Measurements from ENCODE around the gene RBL2. TPM values are rescaled to one million over a fixed set of nuclear protein-coding genes. Genes with fewer than 3 reads are reported as not detected.

RBL2 gene
- total RNA-seq, 1 experiment from 2014 or later, result 38.4 TPM

GRCh38 chr16:53528797-53529196 lies 94.5 kb downstream of the RBL2 start:
- H3K4me1 Mint-ChIP-seq, result no peaks in the 10 kb centered on the region
- ChIA-PET POLR2A (no interaction called here), CTCF (interaction anchor here (1.1 to 1.8 kb wide), 2 partner anchors 19 to 21 kb away, joined by 3 to 7 read pairs; no protein-coding TSS in a partner anchor)
- no peak for TF ChIP-seq ZNF532 (CRISPR knock-in tag; IDR thresholded peaks at IDR 0.05; ENCODE audit: borderline replicate concordance)
- no peak for DNase-seq (ENCODE audit: low spot score)
- H3K27me3 Mint-ChIP-seq (ENCODE audit: low read depth), result no peaks in the 10 kb centered on the region
- no peak overlapping the region for H3K4me3 Mint-ChIP-seq
- H3K9me3 Mint-ChIP-seq, result no peaks in the 10 kb centered on the region
- no peak overlapping the region for H3K27ac Mint-ChIP-seq
- ATAC-seq, result no peak
- H3K36me3 Mint-ChIP-seq, result no peaks in the 10 kb centered on the region

GRCh38 chr16:53529513-53529912 lies 95.2 kb downstream of the RBL2 start:
- DNase-seq (ENCODE audit: low spot score) (no peak), ATAC-seq (no peak)
- TF ChIP-seq ZNF121 (CRISPR knock-in tag; IDR thresholded peaks at IDR 0.05) (no peak), ZNF512 (CRISPR knock-in tag; IDR thresholded peaks at IDR 0.05; ENCODE audit: borderline replicate concordance) (no peak), NR2C2 (CRISPR knock-in tag; IDR thresholded peaks at IDR 0.05) (no peak), FOXJ3 (CRISPR knock-in tag; IDR thresholded peaks at IDR 0.05; ENCODE audit: borderline replicate concordance) (no peak), USF2 (CRISPR knock-in tag; IDR thresholded peaks at IDR 0.05) (no peak), NR1H2 (CRISPR knock-in tag; IDR thresholded peaks at IDR 0.05) (no peak), STAT6 (CRISPR knock-in tag; conservative IDR thresholded peaks at IDR 0.05; ENCODE audit: low read depth) (no peak)
- CTCF ChIA-PET, result interaction anchor here (1.8 kb wide), 1 partner anchor 19 kb away, joined by 7 read pairs; no protein-coding TSS in a partner anchor
- Mint-ChIP-seq H3K27me3 (ENCODE audit: low read depth) (no peaks in the 10 kb centered on the region), H3K4me3 (no peak overlapping the region), H3K36me3 (no peaks in the 10 kb centered on the region), H3K9me3 (no peaks in the 10 kb centered on the region), H3K4me1 (no peaks in the 10 kb centered on the region), H3K27ac (no peak overlapping the region)
- POLR2A ChIA-PET, result no interaction called here

GRCh38 chr16:53530046-53530445 lies 95.8 kb downstream of the RBL2 start:
- Mint-ChIP-seq H3K36me3 (no peaks in the 10 kb centered on the region), H3K27me3 (ENCODE audit: low read depth) (no peaks in the 10 kb centered on the region), H3K9me3 (no peaks in the 10 kb centered on the region), H3K27ac (no peak overlapping the region), H3K4me1 (no peaks in the 10 kb centered on the region), H3K4me3 (no peak overlapping the region)
- ChIA-PET POLR2A (no interaction called here), CTCF (no interaction called here)
- ATAC-seq (no peak), DNase-seq (ENCODE audit: low spot score) (no peak)
- TF ChIP-seq NFE2L1 (CRISPR knock-in tag; IDR thresholded peaks at IDR 0.05), result no peak
- no peak for TF ChIP-seq ATF1 (CRISPR knock-in tag; IDR thresholded peaks at IDR 0.05)
- TF ChIP-seq SMAD4 (CRISPR knock-in tag; IDR thresholded peaks at IDR 0.05), result no peak
- TF ChIP-seq TCF7 (CRISPR knock-in tag; IDR thresholded peaks at IDR 0.05; ENCODE audit: low read depth), result no peak
- TF ChIP-seq ZNF121 (CRISPR knock-in tag; IDR thresholded peaks at IDR 0.05), result no peak
- TF ChIP-seq SMAD3 (CRISPR knock-in tag; IDR thresholded peaks at IDR 0.05; ENCODE audit: borderline replicate concordance), result no peak
- no peak for TF ChIP-seq ELF4 (CRISPR knock-in tag; IDR thresholded peaks at IDR 0.05; ENCODE audit: low read depth)
- no peak for TF ChIP-seq CDX4 (CRISPR knock-in tag; IDR thresholded peaks at IDR 0.05; ENCODE audit: borderline replicate concordance)
- no peak for TF ChIP-seq ZBTB21 (CRISPR knock-in tag; IDR thresholded peaks at IDR 0.05; ENCODE audit: borderline replicate concordance)
- no peak for TF ChIP-seq ETV6 (CRISPR knock-in tag; IDR thresholded peaks at IDR 0.05)
- no peak for TF ChIP-seq PRRX2 (CRISPR knock-in tag; IDR thresholded peaks at IDR 0.05)
- no peak for TF ChIP-seq ZNF138 (CRISPR knock-in tag; conservative IDR thresholded peaks at IDR 0.05)
- TF ChIP-seq IRF1 (CRISPR knock-in tag; IDR thresholded peaks at IDR 0.05), result no peak
